GM06990 (cell line): ENCODE measurements around the gene ZMAT3.

ENCODE experiments used
- DNase-seq: peaks from one replicate; pipeline ENCODE4 v3.0.0-alpha.2; 2011; ENCODE audit not compliant: insufficient read length; ENCODE audit errors: extremely low read depth
- H3K27me3 ChIP-seq: replicated peaks from 2 replicates; pipeline ENCODE4 v1.6.0; 2011; ENCODE audit warnings: low read length; ENCODE audit not compliant: control insufficient read depth, insufficient read depth
- H3K36me3 ChIP-seq: 2 replicates; pipeline ENCODE4 v1.5.1; 2011; ENCODE audit warnings: low read length; ENCODE audit not compliant: control insufficient read depth, insufficient read depth
- H3K4me3 ChIP-seq: replicated peaks from 2 replicates; pipeline ENCODE4 v1.5.1; 2011; ENCODE audit warnings: low read depth, mild to moderate bottlenecking, control low read depth, low read length
- TF ChIP-seq, protein P1 (sequence below): IDR thresholded peaks from 2 replicates; pipeline ENCODE4 v1.5.1; 2011; ENCODE audit warnings: low read length, control low read depth, mild to moderate bottlenecking, inconsistent platforms; ENCODE audit not compliant: insufficient read depth, poor library complexity, severe bottlenecking

Gene ZMAT3

DNA sequence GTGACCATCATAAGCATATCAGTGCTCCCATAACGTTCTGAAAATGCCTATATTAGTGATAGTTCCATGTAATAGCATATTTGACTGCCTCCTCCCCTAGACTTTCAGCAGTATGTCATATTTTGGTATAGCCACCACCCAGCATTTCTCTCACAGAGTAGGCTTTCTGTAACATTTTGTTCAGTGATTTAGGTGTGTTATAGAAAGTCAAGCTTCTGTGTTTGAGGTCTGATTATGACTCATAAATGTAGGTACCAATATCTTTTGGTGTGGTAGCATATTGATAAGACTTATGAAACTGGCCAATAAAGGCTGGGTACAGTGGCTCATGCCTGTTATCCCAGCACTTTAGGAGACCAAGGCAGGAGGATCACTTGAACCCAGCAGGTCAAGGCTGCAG is 34.3 kb upstream of the ZMAT3 start:
- Histone ChIP-seq H3K27me3 (no peaks in the 10 kb centered on the region), H3K36me3 (no peaks in the 10 kb centered on the region), H3K4me3 (no peak overlapping the region)
- TF ChIP-seq, protein P1, sequence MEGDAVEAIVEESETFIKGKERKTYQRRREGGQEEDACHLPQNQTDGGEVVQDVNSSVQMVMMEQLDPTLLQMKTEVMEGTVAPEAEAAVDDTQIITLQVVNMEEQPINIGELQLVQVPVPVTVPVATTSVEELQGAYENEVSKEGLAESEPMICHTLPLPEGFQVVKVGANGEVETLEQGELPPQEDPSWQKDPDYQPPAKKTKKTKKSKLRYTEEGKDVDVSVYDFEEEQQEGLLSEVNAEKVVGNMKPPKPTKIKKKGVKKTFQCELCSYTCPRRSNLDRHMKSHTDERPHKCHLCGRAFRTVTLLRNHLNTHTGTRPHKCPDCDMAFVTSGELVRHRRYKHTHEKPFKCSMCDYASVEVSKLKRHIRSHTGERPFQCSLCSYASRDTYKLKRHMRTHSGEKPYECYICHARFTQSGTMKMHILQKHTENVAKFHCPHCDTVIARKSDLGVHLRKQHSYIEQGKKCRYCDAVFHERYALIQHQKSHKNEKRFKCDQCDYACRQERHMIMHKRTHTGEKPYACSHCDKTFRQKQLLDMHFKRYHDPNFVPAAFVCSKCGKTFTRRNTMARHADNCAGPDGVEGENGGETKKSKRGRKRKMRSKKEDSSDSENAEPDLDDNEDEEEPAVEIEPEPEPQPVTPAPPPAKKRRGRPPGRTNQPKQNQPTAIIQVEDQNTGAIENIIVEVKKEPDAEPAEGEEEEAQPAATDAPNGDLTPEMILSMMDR, result no peak
- DNase-seq, result no peak

GRCh38 chr3:179100652-179101051 is 29.0 kb upstream of the ZMAT3 start:
- Histone ChIP-seq H3K4me3 (no peak overlapping the region), H3K36me3 (no peaks in the 10 kb centered on the region), H3K27me3 (no peaks in the 10 kb centered on the region)
- no peak for DNase-seq
- TF ChIP-seq, protein P1, result no peak

DNA sequence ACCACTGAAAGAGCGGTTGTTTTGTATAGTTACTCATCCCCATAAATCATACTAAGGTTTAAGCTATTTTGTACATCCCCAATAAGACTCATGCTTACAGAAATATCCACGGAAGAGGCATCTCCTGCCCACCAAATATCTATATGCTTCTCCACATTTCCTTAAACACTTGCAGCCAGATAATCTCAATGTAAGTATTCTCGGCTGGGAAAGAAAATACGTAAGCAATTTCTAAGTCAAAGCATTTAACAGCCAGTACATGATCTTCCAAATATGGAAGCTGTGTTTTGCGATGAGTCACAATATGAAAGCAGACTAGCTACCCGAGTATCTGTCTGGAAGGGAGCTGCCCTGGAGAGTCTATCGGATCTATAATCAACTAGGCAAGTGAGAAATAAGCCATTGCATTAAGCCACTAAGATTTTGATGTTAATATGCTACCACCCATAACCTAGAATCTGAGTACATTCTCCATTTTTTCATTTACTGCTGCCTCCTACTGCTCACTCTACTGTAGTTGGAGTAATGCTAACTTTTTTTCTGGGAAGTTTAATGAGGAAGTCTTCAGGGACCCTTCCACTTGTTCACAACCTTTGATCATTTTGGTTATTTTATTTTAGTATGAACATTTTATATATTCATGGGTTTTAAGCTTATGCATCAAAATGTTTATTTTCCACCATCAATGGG is 26.9 kb upstream of the ZMAT3 start:
- Histone ChIP-seq H3K36me3 (no peaks in the 10 kb centered on the region), H3K4me3 (no peak overlapping the region; the same call in 1 of the 2 replicates), H3K27me3 (no peaks in the 10 kb centered on the region)
- TF ChIP-seq, protein P1, result no peak
- DNase-seq, result no peak

- H3K36me3 ChIP-seq, result no peaks in the 10 kb centered on the region
- no peak overlapping the region for H3K4me3 ChIP-seq
- DNase-seq, result no peak
- TF ChIP-seq, protein P1, result no peak
- no peaks in the 10 kb centered on the region for H3K27me3 ChIP-seq
Observed at GRCh38 chr3:179093807-179094206, 22.2 kb upstream of the ZMAT3 start.

DNA sequence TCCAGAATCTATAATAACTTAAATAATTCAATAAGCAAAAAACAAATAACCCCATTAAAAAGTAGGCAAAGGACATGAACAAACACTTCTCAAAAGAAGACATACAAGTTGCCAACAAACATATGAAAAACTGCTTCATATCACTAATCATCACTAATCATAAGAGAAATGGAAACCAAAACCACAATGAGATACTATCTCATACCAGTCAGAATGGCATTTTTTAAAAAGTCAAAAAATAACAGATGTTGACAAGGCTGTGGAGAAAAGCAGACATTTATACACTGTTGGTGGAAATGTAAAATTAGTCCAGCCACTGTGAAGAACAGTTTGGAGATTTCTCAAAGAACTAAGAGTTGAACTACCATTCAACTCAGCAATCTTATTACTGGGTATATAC is 19.5 kb upstream of the ZMAT3 start:
- no peaks in the 10 kb centered on the region for H3K27me3 ChIP-seq
- no peak overlapping the region for H3K4me3 ChIP-seq
- DNase-seq, result no peak
- TF ChIP-seq, protein P1, result no peak
- no peaks in the 10 kb centered on the region for H3K36me3 ChIP-seq

- Histone ChIP-seq H3K27me3 (no peaks in the 10 kb centered on the region), H3K36me3 (no peaks in the 10 kb centered on the region), H3K4me3 (no peak overlapping the region)
- TF ChIP-seq, protein P1, result no peak
- DNase-seq, result no peak
Observed at GRCh38 chr3:179088306-179088705, 16.7 kb upstream of the ZMAT3 start.
